ENCODE results near the gene LSAMP.

DNA sequence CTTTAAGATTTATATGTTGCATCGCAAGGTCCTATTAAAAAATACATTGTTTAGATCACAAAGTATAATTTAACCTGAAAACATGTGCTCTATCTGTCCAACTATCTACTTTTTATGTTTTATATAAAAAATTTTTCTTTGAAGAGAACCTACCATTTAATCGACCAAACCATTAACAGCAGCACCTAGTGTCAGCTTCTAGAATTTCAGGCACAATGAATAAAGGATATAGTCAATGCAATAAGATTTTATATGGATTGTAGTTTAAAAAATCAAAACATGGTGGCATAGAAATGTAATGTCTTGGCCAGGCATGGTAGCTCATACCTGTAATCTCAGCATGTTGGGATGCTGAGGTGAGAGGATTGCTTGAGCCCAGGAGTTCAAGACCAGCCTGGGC, 508.2 kb downstream of the LSAMP start:
- TF ChIP-seq CTCF (IDR thresholded peaks at IDR 0.05) (no peak), EP300 (IDR thresholded peaks at IDR 0.05) (no peak), POLR2AphosphoS5 (IDR thresholded peaks at IDR 0.05) (no peak), POLR2A (IDR thresholded peaks at IDR 0.05) (no peak)
